Measurements from ENCODE around the gene TALDO1.

Gene TALDO1

GRCh38 chr11:802018-802617, 54.9 kb downstream of the TALDO1 start:
- DNase-seq = no peak

GRCh38 chr11:802693-803466, 55.6 kb downstream of the TALDO1 start:
- DNase-seq = no peak

- DNase-seq = no peak
Observed at GRCh38 chr11:803467-803742, 56.1 kb downstream of the TALDO1 start.

- no peak for DNase-seq
Observed at GRCh38 chr11:803770-804598, 56.7 kb downstream of the TALDO1 start.

GRCh38 chr11:804599-804964, 57.3 kb downstream of the TALDO1 start:
- DNase-seq = no peak

GRCh38 chr11:808427-809286, 61.4 kb downstream of the TALDO1 start:
- no peak for DNase-seq

GRCh38 chr11:809287-810039, 62.2 kb downstream of the TALDO1 start, which contains the start of gene RPLP2:
Gene RPLP2 (plus strand): TSS chr11:809967. CDS start chr11:810235, 268 bp downstream.
- DNase-seq = peak; percentile 96

GRCh38 chr11:810040-810567, 62.8 kb downstream of the TALDO1 start:
- DNase-seq = no peak

- DNase-seq = no peak
Observed at GRCh38 chr11:811446-812245, 64.4 kb downstream of the TALDO1 start.

- DNase-seq = no peak
Observed at GRCh38 chr11:812390-812789, 65.1 kb downstream of the TALDO1 start.

GRCh38 chr11:813072-813455, 65.8 kb downstream of the TALDO1 start:
- no peak for DNase-seq

GRCh38 chr11:813456-814096, 66.3 kb downstream of the TALDO1 start:
- no peak for DNase-seq

All from NCI-H1048 (cell line).